HTR-8/SVneo (cell line): ENCODE data around the gene LRRC3.

Experiments used
- DNase-seq: peaks from one replicate; pipeline ENCODE4 v3.0.0; 2011; ENCODE audit warnings: low spot score, mixed read lengths; ENCODE audit not compliant: insufficient read length
- FAIRE-seq: peaks from 2 replicates; lab custom pipeline; 2011; peaks lifted over from hg19 to GRCh38; lab: Jason Lieb, UNC

Gene LRRC3

DNA sequence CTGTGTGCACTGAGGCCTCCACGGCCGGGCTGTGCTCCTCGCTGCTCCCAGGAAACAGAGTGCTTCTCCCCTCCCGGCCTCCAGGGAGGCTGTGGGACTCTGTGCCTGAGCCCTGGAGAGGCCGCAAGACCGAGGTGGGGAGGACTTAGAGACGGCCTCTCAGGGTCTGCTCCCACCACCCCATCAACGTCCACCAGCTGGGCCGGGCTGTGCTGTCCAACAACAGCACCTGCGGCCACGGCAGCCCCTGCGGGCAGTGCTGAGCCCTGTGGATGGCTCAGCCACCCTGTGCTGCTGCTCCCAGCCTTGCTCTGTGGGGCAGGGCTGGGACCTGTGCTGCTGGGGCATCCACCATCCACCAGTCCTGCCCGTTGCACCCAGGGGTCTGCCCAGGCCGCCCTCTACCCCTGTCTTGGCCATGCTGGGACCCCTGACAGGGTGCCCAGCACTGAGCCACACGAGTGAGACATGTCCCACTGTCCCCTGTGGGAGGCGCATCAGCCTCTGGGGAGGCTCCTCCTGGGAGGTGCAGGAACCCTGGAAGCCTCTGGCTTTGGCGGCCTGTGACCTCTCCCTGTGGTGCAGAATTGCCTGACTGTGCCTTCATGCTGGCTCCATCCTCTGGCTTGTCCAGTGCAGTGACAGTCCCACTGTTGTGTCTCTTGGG, 31.2 kb upstream of the LRRC3 start:
- FAIRE-seq (no peak), DNase-seq (no peak)

DNA sequence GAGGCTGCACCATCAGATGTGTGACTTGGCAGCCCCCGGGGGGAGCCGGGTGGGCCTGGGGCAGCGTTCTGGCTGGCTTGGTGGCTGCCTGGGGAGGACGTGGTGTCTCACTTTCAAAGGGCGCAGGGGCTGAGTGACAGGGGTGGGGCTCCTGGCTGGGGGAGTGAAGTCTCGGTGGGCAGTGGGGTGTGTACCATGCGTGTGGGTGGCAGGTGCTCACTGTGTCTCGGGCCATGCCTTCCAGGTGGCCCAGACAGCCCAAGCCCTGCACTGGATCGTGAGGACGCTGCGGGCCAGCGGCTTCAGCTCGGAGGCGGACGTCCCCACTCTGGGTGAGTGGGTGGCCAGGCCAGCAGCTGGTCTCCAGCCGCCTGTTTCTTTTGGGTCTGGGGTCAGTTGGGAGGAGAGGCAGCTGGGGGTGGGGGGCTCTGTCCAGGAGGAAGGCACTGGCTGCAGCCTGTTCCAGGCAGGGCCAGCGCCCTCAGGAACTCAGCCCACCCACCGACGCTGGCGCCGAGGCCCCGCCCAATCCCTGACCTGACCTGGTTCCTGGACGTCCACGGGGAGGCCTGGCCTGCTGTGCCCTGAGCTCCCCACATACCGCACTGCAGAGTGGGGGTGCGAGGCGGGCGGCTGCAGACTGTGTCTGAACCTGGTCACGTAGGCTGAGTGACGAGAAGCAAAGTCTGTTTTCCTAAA, 30.6 kb upstream of the LRRC3 start:
- FAIRE-seq, result no peak
- DNase-seq, result no peak

DNA sequence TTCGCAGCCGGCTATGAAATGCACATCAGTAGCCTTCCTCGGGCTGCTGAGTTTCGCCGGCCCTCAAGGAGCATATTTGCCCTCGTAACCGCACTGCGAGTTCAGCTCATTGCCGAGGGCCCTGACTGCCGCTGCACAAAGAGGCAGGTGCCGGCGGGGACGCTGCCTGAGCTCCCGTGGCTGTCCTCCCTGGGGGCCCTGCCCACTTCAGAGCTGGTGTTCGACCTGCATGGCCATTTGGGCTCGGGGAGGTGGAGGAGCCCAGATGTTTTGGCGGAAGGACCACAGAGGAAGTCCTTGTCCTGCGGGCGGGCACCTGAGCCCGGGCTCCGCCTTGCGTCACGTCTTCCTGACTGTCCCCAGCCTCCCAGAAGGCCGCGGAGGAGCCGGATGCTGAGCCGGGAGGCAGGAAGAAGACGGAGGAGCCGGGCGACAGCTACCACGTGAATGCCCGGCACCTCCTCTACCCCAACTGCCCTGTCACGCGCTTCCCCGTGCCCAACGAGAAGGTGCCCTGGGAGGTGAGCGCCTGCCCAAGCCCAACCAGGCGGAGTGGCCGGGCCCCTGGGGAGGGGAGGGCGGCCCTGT, 29.9 kb upstream of the LRRC3 start:
- DNase-seq (no peak), FAIRE-seq (no peak)

DNA sequence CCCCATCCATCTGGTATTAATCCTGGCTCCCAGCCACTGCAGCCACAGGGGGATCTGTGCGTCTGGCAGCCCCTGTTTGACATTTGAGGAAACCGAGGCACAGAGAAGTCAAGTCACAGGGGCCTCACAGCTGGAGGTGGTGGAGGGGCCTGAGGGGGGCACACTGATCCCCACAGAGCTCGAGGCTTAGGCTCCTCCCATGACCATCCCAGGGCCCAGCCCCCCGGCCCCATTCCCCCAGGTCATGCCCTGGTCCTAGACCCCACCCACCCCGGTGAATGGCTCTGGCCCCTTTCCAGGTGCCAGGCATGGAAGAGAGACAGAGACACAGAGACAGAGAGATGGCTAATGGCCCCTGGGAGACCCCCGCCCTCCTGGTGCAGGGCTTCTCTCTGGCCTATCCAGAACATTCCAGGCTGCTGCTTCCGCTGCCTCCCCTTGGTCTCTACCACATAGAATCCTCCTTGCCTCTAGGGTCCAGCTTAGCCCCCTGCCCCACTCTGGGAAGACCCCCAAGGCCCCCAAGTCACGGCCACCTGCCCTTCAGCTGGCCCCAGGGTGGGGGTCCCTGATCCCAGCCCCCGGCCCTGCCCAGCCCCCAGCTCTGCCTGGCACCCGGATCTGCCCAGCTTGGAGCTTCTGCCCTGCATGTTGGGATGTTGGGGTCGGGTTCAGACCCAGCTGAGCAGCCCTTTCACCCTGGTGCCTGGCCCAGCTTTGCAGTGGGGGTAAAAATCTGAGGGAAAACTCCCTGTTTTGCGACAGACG, 29.2 kb upstream of the LRRC3 start:
- FAIRE-seq (no peak), DNase-seq (no peak)

DNA sequence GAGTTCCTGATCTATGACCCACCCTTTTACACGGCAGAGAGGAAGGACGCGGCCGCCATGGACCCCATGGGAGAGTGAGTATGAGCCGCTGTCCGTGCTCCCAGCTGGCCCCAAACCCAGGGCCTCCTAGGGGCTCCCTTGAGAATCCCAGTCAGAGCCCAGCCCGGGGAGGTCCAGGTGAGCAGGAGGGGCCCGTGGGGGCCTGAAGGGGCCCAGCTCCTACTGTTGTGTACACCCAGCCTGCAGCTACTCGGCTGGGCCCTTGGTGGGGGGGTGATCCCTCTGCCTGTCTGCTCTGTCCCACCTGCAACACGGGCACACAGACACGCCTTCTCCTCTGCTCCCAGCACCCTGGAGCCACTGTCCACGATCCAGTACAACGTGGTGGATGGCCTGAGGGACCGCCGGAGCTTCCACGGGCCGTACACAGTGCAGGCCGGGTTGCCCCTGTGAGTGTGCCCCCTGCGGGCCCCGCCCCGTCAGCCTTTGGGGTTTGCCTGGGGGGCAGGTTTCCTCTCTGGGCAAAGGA, 28.6 kb upstream of the LRRC3 start:
- no peak for FAIRE-seq
- no peak for DNase-seq

DNA sequence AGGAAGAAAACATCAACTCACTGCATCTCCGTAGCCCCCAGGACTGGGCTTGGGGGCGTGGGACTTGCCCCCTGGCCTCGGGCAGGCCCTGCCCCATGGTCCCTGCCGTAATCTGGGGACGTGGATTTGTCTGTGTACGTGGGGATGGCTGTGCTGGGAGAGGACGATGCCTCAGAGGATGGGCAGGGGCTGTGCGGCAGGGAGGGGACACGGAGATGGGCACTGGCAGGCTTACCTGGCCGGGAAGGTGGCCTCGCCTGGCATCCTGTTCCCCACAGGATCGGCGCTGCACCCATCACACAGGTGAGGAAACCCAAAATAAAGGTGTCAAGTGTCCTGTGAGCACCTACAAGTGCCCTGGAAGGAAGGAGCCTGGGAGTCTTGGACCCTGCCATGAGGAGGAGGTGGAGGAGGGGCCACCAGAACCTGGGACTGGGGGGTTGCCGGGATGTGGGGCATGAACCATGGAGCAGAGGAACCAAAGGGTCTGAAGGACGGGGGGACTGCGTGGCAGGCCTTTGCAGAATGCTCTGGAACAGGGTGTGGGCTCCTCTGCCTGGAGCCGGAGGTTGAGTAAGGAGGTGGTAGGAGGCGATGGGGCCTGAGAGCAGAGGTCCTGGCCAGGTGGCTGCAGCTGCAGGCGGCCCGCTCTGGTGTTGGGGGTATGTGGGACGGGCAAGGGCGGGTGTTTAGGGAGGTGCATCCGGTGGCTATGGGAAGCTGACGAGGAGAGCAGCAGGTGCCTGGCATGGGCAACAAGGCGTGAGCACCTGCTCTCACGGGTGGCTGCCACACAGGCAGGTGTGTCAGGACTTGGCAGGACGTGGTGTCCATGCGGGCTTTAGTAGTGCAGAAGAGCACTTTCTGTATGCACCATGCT, 27.8 kb upstream of the LRRC3 start:
- FAIRE-seq (no peak), DNase-seq (no peak)

DNA sequence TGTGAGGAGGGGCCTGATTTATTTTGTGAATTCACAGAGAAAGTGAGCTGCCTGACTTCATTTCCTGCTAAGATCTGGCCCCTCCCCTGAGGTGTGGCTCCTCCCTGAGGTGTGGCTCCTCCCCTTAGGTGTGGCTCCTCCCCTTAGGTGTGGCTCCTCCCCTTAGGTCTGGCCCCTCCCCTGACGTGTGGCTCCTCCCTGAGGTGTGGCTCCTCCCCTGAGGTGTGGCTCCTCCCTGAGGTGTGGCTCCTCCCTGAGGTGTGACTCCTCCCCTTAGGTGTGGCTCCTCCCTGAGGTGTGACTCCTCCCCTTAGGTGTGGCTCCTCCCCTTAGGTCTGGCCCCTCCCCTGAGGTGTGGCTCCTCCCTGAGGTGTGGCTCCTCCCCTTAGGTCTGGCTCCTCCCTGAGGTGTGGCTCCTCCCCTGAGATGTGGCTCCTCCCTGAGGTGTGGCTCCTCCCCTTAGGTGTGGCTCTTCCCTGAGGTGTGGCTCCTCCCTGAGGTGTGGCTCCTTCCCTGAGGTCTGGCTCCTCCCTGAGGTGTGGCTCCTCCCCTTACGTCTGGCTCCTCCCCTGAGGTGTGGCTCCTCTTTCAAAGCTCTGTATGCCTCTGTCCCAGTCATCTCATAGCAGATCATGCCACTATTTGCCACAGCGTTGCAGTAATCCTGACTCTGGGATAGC, 26.9 kb upstream of the LRRC3 start:
- DNase-seq, result no peak
- peak; percentile 52 for FAIRE-seq

DNA sequence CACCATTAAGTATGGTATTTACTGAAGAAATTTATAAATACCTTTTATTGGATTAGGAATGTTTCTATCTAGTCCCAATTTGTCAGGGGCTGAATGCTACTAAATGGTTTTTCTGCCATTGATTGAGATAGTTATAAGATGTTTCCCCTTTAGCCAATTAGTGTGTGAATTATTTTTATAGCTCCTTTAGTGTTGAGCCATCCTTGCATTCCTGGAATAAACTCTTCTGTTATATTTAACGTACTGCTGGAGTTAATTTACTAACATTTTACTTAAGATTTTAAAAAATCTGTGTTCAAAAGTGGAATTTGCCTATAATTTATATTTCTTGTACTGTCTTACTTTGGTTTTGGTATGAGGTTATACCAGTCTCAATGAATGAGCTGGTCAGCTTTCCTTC, 25.4 kb upstream of the LRRC3 start:
- DNase-seq (no peak), FAIRE-seq (no peak)

GRCh38 chr21:44431300-44431699, 24.0 kb upstream of the LRRC3 start:
- FAIRE-seq (no peak), DNase-seq (no peak)

GRCh38 chr21:44432841-44433790, 22.2 kb upstream of the LRRC3 start:
- DNase-seq (no peak), FAIRE-seq (no peak)

DNA sequence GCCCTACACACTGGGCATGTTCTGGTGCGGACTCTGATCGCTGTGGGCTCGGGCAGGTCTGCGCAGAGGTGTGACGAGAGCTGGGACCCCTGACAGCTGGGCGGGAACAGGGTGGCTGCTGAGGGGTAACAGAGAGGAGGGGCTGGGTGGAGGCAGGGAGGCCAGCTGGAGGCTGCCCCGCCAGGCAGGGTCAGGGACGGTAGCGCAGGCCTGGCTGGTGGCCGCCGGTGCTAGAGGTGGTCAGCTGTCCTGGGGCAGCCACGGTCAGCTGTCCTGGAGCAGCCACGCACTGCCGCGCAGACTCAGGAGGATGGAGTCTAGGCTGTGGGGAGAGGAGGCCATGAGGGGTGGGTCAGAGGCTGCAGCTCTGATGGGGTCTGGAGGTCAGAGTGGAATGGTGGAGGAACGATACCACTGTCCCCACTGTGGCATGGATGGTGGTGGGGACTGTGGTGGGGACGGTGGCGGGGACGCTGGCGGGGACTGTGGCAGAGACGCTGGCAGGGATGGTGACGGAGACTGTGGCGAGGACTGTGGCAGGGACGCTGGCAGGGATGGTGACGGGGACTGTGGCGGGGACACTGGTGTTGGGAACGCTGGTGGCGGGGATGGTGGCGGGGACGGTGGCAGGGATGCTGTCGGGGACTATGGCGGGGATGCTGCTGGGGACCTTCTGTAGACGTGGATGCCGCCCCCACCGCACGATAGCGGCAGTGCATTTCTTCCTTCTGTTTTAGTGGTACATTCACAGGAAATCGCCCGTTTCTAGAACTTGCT, 21.3 kb upstream of the LRRC3 start:
- FAIRE-seq (no peak), DNase-seq (no peak)

GRCh38 chr21:44434568-44434925, 20.8 kb upstream of the LRRC3 start:
- DNase-seq, result no peak

DNA sequence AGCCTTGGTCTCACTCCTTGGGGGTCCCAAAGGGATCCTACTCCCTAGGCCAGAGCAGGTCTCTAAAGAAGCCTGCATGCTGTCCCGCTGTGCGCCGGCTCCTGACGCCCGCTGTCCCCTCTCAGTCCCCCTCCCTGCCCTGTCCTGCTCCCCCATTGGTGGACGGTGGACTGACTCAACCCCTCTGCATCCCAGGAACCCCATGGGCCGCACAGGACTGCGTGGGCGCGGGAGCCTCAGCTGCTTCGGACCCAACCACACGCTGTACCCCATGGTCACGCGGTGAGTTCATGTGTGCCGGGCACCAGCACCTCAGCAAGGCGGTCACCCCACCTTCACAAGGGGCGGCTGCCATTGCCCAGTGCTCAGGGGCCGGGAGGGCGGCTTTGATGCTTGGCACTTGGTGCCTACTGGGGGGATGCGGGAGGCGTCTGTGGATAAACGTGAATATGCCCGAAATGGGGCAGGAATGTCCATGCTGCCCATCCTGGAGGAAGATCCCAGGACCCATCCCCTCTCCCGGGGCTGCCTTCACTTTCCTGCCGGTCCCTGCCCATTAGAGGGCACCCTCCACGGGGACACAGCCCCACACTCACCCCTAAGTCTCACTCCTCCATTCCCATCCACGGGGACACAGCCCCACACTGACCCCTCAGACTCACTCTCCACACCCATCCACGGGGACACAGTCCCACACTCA, 20.2 kb upstream of the LRRC3 start:
- no peak for FAIRE-seq
- no peak for DNase-seq

More at GRCh38 chr21:44434568-44434925, 20.8 kb upstream of the LRRC3 start:
- no peak for FAIRE-seq

DNA sequence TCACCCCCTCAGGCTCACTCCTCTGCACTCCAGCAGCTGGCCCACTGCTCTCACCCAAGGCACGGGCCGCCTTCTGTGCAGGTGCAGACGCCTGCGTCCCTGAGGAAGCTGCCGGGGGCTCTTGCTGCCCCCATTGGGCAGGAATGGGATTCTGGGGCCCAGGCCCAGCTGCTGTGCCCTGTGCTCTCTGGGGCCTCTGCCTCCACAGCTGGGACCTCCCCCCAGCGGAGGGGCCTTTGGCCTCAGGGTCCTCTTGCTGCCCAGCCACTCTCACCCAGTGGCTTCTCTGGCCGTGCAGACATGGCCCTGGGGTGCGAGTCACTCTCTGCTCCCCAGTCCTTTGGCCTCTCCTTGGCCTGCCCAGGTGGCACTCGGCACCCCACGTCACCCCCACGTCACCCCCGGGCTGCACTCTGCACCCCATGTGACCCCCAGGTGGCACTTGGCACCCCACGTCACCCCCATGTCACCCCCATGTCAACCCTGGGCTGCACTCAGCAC, 19.1 kb upstream of the LRRC3 start:
- FAIRE-seq (no peak), DNase-seq (no peak)

DNA sequence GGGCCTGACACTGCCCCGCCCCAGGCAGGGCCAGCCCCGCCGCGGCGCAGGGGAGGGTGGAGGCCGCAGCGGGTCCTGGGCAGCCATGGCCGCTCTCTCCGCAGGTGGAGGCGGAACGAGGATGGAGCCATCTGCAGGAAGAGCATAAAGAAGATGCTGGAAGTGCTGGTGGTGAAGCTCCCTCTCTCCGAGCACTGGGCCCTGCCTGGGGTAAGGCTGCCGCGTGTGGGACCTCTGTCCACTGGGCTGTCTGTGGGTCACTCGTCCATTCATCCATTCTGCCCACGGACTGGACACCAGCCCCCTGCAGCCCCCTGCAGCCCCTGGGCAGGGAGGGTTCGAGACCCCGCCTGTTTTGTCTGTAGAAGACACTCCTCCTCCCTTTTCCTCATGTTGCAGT, 18.4 kb upstream of the LRRC3 start:
- DNase-seq (no peak), FAIRE-seq (no peak)

DNA sequence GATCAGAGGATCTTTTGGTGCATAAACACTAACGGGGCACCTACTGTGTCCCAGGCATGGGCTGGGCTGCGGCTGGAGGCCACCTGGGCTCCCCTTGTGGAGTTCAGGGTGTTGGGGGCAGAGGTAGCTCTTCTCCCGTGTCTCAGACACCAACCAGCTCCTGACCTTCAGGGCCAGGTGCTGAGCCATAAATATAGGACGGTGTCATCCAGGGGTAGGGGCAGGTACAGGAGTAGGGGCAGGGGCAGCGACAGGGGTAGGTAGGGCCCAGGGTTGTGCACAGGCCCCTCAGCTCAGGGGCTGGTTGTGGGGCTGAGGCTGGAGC, 18.0 kb upstream of the LRRC3 start:
- no peak for DNase-seq
- no peak for FAIRE-seq
